SKM-1 (cell line): ENCODE data around the gene NDFIP2.
"Not testable (repeated sequence)": the region's sequence is repeated elsewhere in the genome, so short reads cannot be mapped to it uniquely, and the experiment has no call there.

ENCODE experiments used
- DNase-seq: peaks from one replicate; lab custom pipeline; 2025; ENCODE audit not compliant: unreplicated experiment; lab: John Stamatoyannopoulos, UW

Gene NDFIP2

DNA sequence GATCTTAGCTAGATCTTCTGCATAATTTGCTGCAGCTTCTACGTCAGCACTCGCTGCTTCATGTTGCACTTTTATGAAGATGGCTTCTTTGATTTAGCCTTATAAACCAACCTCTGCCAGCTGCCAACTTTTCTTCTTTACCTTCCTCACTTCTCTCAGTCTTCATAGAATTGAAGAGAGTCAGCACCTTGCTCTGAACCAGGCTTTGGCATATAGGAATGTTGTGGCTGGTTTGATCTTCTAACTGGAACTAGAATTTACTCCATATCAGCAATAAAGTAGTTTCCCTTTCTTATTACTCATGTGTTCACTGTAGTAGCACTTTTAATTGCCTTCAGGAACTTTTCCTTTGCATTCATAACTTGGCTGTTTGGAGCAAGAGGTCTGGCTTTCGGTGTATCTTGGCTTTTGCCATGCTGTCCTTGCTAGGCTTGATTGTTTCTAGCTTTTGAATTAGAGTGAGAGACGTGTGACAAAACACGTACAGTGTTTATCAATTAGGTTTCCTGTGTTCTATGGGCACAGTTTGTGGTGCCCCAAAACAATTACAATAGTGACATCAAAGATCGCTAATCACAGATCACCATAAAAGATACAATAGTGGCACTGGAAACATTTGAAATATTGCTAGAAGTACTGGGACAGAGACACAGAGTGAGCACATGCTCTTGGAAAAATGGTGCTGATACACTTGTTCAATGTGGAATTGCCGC is 50.7 kb downstream of the NDFIP2 start:
- no peak for DNase-seq

DNA sequence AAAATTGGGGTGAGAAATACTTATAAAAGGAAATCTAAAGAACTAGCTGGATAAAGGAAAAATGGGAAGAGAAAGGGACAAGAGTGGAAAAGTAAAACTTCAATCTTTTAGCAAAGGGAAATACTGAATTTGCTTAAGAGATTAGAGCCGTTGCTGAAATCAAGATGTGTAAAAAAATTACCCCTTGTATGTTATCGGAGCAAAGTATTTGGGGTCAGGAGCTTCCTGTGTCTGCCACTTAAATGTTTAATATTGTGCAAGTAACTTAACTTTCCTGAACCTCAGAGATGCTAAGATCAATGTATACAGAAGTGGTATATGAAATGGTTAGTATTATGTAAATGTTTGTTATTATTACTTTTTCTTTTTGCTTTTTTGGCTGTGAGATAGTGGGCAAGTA is 51.6 kb downstream of the NDFIP2 start:
- no peak for DNase-seq

DNA sequence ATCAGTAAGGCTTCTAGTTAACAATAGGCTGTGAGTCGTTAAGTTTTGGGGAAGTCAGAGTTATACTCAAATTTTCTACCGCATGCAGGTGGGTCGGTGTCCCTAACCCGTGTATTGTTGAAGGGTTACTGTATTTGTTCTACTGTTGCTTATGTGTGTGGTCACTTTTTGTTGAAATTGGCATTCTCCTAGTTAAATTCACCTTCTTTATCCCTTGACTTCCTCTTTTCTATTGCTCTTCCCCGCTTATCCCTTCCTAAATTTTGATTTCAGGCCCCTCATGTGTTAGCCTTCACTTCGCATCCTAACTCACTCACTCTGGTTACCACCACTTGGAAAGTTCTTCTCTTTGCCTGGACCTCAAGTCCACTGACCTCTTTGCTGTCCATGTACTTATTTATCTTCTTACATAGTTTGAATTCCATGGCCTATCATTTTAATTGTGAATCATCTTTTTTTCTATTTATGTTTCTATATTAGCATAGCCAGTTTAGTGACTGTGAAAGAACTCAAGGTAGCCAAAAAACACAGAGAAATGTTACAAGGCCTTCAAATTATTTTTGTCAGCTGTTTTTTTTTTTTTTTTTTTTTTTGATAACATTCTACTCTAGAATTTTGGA is 52.9 kb downstream of the NDFIP2 start:
- no peak for DNase-seq

DNA sequence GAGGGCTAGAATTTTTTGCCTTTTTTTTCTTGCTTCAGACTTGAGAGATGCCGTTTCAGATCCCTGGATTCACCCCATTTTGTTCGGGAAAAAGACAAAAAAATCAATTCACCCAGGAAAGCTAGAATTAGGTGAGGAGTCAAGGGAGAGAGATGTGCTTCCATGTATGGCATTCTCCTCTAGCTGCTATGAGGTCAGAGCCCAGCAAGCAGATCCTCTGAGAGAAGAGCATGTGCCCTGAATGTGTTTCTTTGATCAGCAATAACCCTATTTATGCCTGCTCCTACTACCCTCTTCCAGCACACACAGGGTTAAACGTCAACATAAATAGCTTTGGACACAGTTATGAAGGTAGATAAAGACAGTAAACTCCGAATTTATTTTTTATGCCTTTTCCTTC is 53.6 kb downstream of the NDFIP2 start:
- no peak for DNase-seq

DNA sequence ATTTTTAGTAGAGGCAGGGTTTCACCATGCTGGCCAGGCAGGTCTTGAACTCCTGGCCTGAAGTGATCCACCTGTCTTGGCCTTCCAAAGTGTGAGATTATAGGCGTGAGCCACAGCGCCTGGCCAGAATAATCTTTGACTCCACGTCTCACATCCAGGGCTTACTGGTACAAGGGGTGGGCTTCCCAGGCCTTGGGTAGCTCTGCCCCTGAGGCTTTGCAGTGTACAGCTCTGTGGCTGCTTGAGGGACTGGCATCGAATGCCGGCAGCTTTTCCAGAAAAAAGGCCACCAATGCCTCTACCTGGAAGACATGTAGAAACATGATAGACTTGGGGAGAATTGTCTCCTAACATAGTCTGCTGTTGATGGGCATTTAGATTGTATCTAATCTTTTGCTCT is 57.8 kb downstream of the NDFIP2 start:
- DNase-seq = no peak

DNA sequence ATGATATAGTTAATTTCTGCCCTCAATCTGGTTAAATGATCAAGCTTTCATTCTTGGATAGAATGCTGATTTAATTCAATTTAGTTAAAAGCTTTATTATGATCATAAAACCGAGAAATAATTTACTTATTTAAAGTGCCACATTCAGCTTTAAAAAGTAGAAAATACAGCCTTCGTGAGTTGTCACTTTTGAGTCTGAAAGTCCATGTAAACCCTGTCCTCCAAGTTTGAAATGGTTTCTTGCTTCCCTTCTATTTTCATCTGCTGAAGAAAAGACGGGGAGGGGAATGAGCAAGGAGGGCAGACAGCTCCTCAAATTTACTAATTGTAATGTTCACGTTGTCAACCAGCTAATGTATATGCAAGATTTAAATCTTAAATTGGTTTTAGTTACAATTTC is 59.5 kb downstream of the NDFIP2 start:
- DNase-seq = no peak

DNA sequence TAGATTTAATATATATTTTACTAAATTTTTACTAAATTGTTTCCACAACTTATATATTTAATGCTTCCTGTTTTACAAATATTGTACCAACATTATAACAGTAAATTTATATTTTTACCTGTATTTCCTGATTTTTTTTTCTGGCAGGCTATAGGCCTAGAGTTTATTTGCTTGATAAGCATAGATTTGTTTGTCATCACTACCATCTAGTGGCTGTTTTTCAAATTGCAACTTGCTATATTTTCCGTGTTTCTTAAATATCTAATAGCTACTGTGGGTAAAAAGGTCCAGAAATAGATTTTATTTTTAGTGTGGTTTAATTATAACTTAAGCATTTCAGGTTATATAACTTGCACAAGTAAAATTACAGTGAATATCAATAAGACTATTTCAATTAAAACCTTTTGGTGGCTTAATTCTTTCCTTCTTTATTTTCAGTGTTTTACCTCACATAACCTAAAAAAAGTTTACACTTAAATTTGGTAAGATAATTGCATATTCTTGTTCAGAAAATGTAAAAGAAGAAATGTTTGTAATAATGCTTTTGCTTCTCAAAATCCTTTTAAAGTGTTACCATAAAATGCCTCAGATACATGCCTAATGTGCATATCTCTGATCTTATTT is 60.6 kb downstream of the NDFIP2 start:
- peak; percentile 36 for DNase-seq

DNA sequence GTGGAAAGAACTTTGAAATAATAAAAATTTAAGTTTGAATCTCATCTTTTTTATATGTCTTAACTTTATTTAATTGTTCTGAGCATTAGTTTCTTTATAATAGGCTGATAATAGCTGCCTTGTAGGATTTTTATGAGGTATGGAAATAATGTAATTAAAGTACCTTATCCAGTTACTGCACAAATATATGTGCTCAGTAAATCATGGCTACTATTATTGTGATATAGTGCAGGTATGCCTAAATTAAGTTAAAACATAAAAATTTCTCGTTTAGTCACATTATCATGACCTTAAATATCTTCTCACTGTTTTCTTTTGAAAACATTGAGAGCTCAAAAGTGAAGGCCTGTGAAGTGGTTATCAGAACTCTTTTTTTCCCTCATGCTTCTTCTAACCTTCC is 62.9 kb downstream of the NDFIP2 start:
- DNase-seq = no peak

DNA sequence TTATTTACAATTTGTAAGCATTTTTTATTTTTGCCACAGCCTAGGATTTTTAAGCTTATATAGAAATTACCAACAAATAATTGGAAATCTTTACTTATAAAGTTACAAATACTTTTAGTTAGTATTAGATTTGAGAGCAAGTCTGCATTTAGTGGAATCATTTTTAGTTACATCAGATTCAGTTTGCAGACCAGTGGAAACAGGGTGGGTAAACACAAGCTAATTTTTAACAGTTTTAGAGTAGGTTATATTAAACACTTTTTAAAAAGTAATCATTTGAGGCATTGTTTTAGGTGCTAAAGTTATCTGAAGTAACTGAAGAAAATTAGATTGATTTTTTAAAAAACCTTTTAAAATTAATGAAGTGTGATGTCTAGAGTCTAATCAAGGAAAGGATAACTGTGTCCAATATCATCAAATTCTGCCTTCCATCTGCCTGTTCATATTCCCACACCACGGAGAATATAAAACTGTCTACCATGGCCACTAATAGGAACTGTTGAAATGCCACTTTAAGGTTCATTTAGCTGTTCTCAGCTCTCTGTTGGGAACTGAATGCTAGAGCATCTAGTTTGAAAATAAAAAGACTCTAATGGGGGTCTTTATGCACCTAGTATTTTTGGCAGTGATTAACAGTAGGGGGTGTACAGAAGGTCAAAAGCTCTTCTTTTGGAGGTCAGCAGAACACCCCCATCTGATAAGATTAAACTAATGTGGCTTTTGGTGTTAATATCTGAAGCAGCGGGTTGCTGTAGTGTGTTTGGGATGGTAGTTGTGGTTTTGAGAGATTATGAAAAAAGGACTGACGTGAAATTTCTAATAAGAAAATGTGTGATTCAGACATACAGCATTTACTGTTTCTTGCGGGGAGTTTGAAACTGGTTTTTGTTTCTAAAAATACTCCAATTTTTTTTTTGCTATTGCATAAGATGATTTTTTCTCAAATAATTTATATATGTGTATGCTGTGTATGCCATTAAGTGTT is 66.5 kb downstream of the NDFIP2 start:
- DNase-seq = no peak

DNA sequence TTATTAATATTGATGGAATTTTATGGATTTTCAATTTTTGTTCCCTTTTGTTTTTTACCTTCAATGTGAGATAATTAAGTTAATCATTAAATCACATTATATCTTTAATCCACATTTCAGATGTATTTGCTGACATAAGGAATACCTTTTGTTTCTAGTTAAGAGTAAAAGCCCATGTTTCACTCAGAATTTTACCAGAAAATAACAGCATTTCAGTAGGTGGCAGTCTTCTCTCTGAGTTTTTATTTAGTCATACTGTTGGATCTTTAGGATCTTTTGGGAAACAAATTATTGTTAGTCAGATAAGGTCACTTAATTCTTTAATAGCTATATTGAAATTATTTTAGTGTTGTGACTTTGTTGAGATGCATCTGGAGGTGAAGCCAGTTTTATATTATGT is 67.9 kb downstream of the NDFIP2 start:
- no peak for DNase-seq

DNA sequence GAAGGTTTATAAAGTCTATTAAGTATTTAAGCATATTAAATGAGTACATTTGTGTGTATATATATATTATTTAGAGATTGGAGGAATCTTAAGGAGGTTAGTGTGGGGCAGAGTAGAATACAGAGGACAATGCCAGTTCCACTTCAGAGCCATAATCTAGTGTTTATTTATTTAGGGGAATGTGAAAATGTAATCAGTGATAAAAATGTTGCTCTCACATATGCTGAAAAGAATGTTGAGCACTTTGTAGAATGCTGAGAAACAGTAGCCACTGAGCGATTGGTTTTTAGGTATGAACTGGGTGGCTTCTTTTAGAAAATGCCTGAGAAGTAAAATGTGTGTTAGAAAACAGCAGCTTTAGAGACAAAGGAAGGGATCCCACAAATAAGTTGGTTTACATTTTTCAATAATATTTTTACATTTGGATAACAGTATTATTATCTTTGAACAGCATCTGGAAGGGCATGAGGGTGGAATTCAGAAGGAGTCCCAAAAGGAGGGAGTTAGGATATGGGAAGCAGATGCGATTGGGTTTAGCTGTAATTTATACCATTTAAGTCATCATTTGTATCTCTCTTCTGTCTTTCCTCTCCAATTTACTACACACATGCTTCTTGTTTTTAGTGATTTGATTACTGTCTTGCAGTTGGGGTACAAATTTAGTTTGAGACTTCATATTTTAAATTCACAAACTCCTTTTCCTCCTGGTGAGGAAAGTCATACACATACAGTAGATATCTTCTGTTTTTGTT is 68.6 kb downstream of the NDFIP2 start:
- no peak for DNase-seq

DNA sequence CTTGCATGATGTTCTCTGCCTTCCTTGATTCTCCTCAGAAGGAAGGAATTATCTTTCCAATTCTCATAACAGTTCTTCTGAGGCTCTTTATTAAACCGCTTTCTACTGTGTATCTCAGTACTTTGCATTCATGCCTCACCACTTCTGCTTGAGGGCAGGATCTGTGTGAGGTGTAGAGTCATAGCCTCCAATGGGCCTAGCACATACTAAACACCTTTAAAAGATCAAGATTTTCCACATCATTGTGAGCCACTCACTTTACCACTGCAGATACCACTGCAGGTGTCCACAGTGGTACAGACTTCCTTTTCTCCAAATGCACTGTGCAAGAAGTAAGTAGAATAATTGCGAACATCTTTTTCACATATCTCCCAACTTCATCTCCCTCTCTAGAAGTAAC is 76.7 kb downstream of the NDFIP2 start:
- DNase-seq = no peak

DNA sequence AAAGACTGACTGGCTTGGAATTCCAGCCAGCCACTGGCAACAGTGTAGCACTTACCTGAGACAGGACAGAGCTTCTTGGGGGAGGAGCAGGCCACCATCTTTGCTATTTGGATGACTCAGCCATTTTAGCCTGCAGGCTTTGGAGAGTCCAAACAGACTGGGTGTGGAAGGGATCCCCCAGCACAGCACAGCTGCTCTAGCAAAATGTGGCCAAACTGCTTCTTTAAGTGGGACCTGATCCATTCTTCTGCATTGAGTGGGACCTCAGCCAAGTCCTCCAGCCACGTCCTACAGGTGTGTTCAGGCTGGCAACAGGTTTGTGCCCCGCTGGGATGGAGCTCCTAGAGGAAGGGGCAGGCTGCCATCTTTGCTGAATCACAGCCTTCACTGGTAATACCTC is 80.0 kb downstream of the NDFIP2 start:
- DNase-seq = no peak

DNA sequence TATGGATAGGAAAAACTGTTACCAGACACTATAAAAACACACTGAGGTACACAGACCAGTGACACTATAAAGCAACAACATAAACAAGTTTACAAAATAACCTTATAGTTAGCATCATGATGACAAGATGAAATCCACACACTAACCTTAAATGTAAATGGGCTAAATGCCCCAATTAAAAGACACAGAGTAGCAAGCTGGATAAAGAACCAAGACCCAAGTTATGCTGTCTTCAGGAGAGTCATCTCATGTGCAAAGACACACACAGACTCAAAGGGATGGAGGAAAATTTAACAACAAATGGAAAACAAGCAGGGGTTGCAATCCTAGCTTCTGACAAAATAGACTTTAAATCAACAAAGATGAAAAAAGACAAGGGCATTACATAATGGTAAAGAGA is 81.6 kb downstream of the NDFIP2 start:
- no peak for DNase-seq

DNA sequence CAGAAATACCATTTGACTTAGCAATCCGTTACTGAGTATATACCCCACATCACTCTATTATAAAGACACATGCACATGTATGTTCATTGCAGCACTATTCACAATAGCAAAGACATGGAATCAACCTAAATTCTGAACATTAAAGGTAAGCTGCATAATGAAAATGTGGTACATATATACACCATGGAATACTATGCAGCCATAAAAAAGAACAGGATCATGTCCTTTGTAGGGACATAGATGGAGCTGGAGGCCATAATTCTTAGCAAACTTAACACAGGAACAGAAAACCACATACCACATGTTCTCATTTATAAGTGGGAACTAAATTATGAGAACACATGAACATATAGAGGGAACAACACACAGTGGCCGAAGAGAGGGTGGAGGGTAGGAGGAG is 85.2 kb downstream of the NDFIP2 start:
- no peak for DNase-seq

DNA sequence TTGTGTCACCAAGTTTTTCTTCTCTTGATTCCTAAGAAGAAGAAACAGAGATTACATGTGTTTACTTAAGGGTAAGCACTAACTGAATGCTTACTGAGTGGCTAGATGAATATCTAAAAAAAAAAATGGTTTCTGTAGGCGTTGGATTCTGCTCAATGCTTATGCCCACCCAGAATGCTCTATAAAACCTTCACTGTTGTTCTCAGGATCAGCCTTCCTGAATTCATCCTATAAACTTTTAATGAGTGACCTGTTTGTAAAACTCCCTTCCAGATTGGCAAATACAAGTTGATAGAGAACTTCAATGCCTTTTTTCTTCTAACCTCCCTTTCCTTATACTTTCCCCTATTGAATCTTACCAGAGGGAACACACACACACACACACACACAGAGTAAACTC is 90.2 kb downstream of the NDFIP2 start:
- DNase-seq = no peak

DNA sequence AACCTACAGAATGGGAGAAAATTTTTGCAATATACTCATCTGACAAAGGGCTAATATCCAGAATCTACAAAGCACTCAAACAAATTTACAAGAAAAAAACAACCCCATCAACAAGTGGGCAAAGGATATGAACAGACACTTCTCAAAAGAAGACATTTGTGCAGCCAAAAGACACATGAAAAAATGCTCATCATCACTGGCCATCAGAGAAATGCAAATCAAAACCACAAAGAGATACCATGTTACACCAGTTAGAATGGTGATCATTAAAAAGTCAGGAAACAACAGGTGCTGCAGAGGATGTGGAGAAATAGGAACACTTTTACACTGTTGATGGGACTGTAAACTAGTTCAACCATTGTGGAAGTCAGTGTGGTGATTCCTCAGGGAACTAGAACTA is 92.9 kb downstream of the NDFIP2 start:
- not testable (repeated sequence) for DNase-seq

DNA sequence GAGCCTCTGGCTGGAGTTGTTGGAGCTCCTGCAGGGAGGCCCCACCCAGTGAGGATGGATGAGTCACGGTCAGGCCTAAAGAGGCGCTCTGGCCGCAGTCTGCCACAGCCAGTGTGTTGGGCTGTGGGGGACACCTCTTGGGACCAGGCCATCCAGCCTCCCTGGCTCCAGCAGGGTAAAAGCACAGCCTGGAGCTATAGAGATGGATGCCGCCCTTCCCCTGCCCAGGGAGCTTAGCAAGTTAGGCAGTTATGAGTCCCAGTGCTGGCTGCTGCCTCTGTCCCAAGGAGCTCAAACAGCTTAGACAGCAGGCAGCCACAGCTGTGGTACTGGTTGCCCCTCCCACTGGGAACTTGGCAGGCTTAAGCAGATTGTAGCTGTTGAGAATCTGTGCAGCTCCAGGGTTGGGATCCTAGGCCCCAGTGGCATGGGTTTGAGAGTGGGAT is 100.9 kb downstream of the NDFIP2 start:
- no peak for DNase-seq

DNA sequence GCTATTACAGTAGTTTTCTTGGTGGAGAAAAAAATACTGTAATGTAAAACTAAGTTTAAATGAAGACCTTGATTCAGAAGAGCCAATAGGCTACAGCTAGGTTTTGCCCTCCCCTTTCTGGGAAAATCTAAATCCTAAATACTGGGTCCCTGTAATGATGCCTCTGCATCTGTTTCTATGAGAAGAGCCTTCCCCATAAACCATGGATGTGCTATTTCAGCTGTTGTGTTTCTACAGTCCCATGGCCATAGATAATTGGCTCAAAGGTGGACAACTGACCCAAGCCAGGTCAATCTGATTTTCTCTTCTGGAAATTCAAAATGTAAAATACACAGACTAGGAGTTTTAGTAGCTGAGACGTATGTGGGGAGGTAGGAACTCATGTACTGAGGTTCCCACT is 101.9 kb downstream of the NDFIP2 start:
- no peak for DNase-seq

DNA sequence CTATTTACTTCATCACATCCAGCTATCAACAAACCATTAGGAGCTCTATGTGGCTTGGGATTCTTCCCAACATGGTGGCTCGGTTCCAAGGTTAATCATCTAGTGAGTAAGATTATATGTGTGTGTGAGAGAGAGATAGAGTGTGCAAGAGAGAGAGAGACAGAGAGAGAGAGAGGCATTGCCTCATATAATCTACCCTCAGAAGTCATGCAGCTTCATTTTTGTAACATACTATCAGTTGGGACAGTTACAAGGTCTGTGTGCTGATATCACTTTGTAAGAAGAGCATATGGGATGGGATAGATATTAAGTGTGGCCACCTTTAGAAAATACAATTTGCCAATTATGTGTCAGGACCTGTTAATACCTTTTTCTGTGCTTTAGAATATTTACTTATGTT is 104.1 kb downstream of the NDFIP2 start:
- DNase-seq = no peak
